ENCODE measurements around the gene ZNF280C.
A peak's percentile ranks its signal among the peaks of the same experiment; 100 is the strongest.

The ZNF280C gene

GRCh38 chrX:130224810-130225209 lies 43.9 kb downstream of the ZNF280C start:
- Mint-ChIP-seq H3K27me3 (no peaks in the 10 kb centered on the region), H3K27ac (no peak overlapping the region)

GRCh38 chrX:130216320-130216719 lies 52.4 kb downstream of the ZNF280C start:
- Mint-ChIP-seq H3K4me3 (no peak overlapping the region), H3K27me3 (no peaks in the 10 kb centered on the region)

More at GRCh38 chrX:130224810-130225209, 43.9 kb downstream of the ZNF280C start:
- Mint-ChIP-seq H3K4me3 (no peak overlapping the region), H3K4me1 (ENCODE audit: low read depth) (no peaks in the 10 kb centered on the region), H3K9me3 (no peaks in the 10 kb centered on the region), H3K36me3 (ENCODE audit: low read depth) (peaks cover 10% of the 10 kb centered on the region)

GRCh38 chrX:130213376-130213775 lies 55.3 kb downstream of the ZNF280C start:
- Mint-ChIP-seq H3K36me3 (ENCODE audit: low read depth) (peaks cover 29% of the 10 kb centered on the region), H3K27ac (peak overlapping the region; percentile 26), H3K9me3 (no peaks in the 10 kb centered on the region), H3K27me3 (no peaks in the 10 kb centered on the region), H3K4me3 (no peak overlapping the region), H3K4me1 (ENCODE audit: low read depth) (peaks cover 21% of the 10 kb centered on the region)

More at GRCh38 chrX:130216320-130216719, 52.4 kb downstream of the ZNF280C start:
- Mint-ChIP-seq H3K9me3 (no peaks in the 10 kb centered on the region), H3K4me1 (ENCODE audit: low read depth) (peaks cover 16% of the 10 kb centered on the region), H3K27ac (no peak overlapping the region), H3K36me3 (ENCODE audit: low read depth) (peaks cover 27% of the 10 kb centered on the region)

GRCh38 chrX:130212371-130212770 lies 56.3 kb downstream of the ZNF280C start:
- Mint-ChIP-seq H3K4me3 (peak overlapping the region; percentile 15), H3K9me3 (no peaks in the 10 kb centered on the region)

GRCh38 chrX:130211415-130212186 lies 57.1 kb downstream of the ZNF280C start:
- Mint-ChIP-seq H3K4me1 (ENCODE audit: low read depth) (peaks cover 21% of the 10 kb centered on the region), H3K27me3 (no peaks in the 10 kb centered on the region), H3K4me3 (peak overlapping the region; percentile 42), H3K27ac (peak overlapping the region; percentile 94), H3K36me3 (ENCODE audit: low read depth) (peaks cover 32% of the 10 kb centered on the region), H3K9me3 (no peaks in the 10 kb centered on the region)

More at GRCh38 chrX:130212371-130212770, 56.3 kb downstream of the ZNF280C start:
- Mint-ChIP-seq H3K4me1 (ENCODE audit: low read depth) (peaks cover 21% of the 10 kb centered on the region), H3K27ac (peak overlapping the region; percentile 94), H3K27me3 (no peaks in the 10 kb centered on the region), H3K36me3 (ENCODE audit: low read depth) (peaks cover 35% of the 10 kb centered on the region)

- Mint-ChIP-seq H3K9me3 (no peaks in the 10 kb centered on the region), H3K36me3 (ENCODE audit: low read depth) (peaks cover 20% of the 10 kb centered on the region), H3K4me3 (no peak overlapping the region), H3K27ac (no peak overlapping the region), H3K27me3 (no peaks in the 10 kb centered on the region), H3K4me1 (ENCODE audit: low read depth) (no peaks in the 10 kb centered on the region)
Measured at GRCh38 chrX:130204647-130205046, 64.1 kb downstream of the ZNF280C start.

GRCh38 chrX:130197464-130197863 lies 71.2 kb downstream of the ZNF280C start:
- Mint-ChIP-seq H3K4me1 (ENCODE audit: low read depth) (no peaks in the 10 kb centered on the region), H3K27me3 (no peaks in the 10 kb centered on the region), H3K36me3 (ENCODE audit: low read depth) (no peaks in the 10 kb centered on the region), H3K4me3 (no peak overlapping the region), H3K27ac (no peak overlapping the region), H3K9me3 (no peaks in the 10 kb centered on the region)

- H3K27me3 Mint-ChIP-seq = no peaks in the 10 kb centered on the region
- no peak overlapping the region for H3K4me3 Mint-ChIP-seq
- H3K27ac Mint-ChIP-seq = no peak overlapping the region
- no peaks in the 10 kb centered on the region for H3K4me1 Mint-ChIP-seq (ENCODE audit: low read depth)
- H3K9me3 Mint-ChIP-seq = no peaks in the 10 kb centered on the region
- no peaks in the 10 kb centered on the region for H3K36me3 Mint-ChIP-seq (ENCODE audit: low read depth)
Measured at GRCh38 chrX:130196466-130196865, 72.2 kb downstream of the ZNF280C start.

- no peaks in the 10 kb centered on the region for H3K36me3 Mint-ChIP-seq (ENCODE audit: low read depth)
- peaks cover 3% of the 10 kb centered on the region for H3K4me1 Mint-ChIP-seq (ENCODE audit: low read depth)
- no peaks in the 10 kb centered on the region for H3K9me3 Mint-ChIP-seq
- H3K27ac Mint-ChIP-seq = no peak overlapping the region
- H3K27me3 Mint-ChIP-seq = no peaks in the 10 kb centered on the region
- no peak overlapping the region for H3K4me3 Mint-ChIP-seq
Measured at GRCh38 chrX:130190801-130191200, 77.9 kb downstream of the ZNF280C start.

- Mint-ChIP-seq H3K36me3 (ENCODE audit: low read depth) (peaks cover 4% of the 10 kb centered on the region), H3K27me3 (no peaks in the 10 kb centered on the region), H3K4me3 (no peak overlapping the region), H3K4me1 (ENCODE audit: low read depth) (peaks cover 19% of the 10 kb centered on the region), H3K9me3 (no peaks in the 10 kb centered on the region), H3K27ac (no peak overlapping the region)
Measured at GRCh38 chrX:130186651-130187050, 82.0 kb downstream of the ZNF280C start.

GRCh38 chrX:130184857-130185256 lies 83.8 kb downstream of the ZNF280C start:
- Mint-ChIP-seq H3K27ac (no peak overlapping the region), H3K27me3 (no peaks in the 10 kb centered on the region), H3K36me3 (ENCODE audit: low read depth) (peaks cover 6% of the 10 kb centered on the region), H3K9me3 (no peaks in the 10 kb centered on the region), H3K4me1 (ENCODE audit: low read depth) (peaks cover 22% of the 10 kb centered on the region), H3K4me3 (no peak overlapping the region)

- peak overlapping the region; percentile 31 for H3K27ac Mint-ChIP-seq
- no peaks in the 10 kb centered on the region for H3K27me3 Mint-ChIP-seq
- no peak overlapping the region for H3K4me3 Mint-ChIP-seq
Measured at GRCh38 chrX:130184168-130184567, 84.5 kb downstream of the ZNF280C start.

GRCh38 chrX:130179579-130180215 lies 89.0 kb downstream of the ZNF280C start:
- Mint-ChIP-seq H3K27ac (peak overlapping the region; percentile 75), H3K27me3 (no peaks in the 10 kb centered on the region), H3K4me3 (peak overlapping the region; percentile 51), H3K9me3 (no peaks in the 10 kb centered on the region), H3K36me3 (ENCODE audit: low read depth) (peaks cover 20% of the 10 kb centered on the region), H3K4me1 (ENCODE audit: low read depth) (peaks cover 61% of the 10 kb centered on the region)

More at GRCh38 chrX:130184168-130184567, 84.5 kb downstream of the ZNF280C start:
- Mint-ChIP-seq H3K4me1 (ENCODE audit: low read depth) (peaks cover 28% of the 10 kb centered on the region), H3K9me3 (no peaks in the 10 kb centered on the region), H3K36me3 (ENCODE audit: low read depth) (peaks cover 12% of the 10 kb centered on the region)

- Mint-ChIP-seq H3K27ac (peak overlapping the region; percentile 75), H3K9me3 (no peaks in the 10 kb centered on the region), H3K27me3 (no peaks in the 10 kb centered on the region), H3K4me1 (ENCODE audit: low read depth) (peaks cover 60% of the 10 kb centered on the region), H3K36me3 (ENCODE audit: low read depth) (peaks cover 17% of the 10 kb centered on the region), H3K4me3 (peak overlapping the region; percentile 51)
Measured at GRCh38 chrX:130179170-130179569, 89.5 kb downstream of the ZNF280C start.

- Mint-ChIP-seq H3K27ac (no peak overlapping the region), H3K27me3 (no peaks in the 10 kb centered on the region), H3K36me3 (ENCODE audit: low read depth) (peaks cover 16% of the 10 kb centered on the region), H3K9me3 (no peaks in the 10 kb centered on the region), H3K4me3 (no peak overlapping the region), H3K4me1 (ENCODE audit: low read depth) (peaks cover 64% of the 10 kb centered on the region)
Measured at GRCh38 chrX:130176942-130177341, 91.8 kb downstream of the ZNF280C start.
